HG02885 (cell line): ENCODE results near the gene ANKRD1.
A peak's percentile ranks its signal among the peaks of the same experiment; 100 is the strongest.
"Not testable (repeated sequence)": the region's sequence is repeated elsewhere in the genome, so short reads cannot be mapped to it uniquely, and the experiment has no call there.

Source experiments
- ATAC-seq: cut with Tn5 transposase; IDR thresholded peaks from one replicate; pipeline ENCODE4 v1.9.1; 2021; ENCODE audit warnings: mild to moderate bottlenecking; ENCODE audit not compliant: unreplicated experiment, poor library complexity

The ANKRD1 gene

GRCh38 chr10:90913774-90914420 is 7.0 kb downstream of the ANKRD1 start:
- no peak for ATAC-seq

DNA sequence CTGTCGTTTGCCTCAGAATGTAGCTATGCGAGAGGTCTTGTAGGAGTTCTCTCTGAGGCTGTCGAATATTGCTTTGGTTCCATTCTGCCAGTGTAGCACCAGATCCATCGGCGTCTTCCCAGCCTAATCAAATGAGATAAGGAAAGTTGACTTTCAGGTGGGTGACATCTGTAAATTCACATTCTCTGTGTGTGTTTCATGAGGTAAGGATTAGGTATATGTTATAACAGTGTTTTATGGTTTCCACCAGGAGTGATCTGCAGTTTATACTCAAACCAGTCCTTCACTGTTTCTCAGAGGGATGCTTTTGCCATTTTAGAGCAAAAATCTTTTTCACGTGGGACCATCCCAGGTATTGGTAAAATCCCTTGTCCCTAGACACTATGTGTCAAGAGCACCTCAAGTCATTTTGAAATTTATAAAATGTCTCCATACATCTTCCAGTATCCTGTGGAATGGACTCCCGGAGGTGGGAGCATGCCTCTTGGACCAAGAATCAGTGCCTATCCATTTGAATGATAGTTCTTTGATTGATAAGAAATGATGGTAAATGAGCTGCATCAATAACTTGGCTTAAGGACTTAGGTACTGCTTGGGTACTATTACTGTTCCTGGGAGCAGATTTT is 7.9 kb downstream of the ANKRD1 start:
- ATAC-seq: no peak

DNA sequence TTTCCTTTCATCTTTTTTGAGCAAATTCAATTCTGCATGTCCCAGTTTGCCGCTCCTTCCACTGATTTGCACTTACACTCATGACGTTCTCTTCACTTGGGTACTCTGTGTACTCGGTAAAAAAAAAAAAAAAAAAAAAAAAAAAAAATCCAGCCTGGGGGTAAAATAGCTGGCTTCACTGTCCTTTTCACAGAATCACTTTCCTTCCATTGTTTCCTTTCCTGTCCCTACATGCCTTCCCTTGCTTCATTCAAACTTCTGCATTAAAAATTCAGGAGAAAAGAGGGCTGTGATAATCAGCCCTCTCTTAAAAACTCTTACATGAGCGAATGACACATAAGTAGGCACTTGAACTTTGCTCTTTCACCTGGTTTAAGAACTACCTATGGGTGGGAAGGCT is 8.7 kb downstream of the ANKRD1 start:
- ATAC-seq: no peak

- peak; percentile 82 for ATAC-seq
Observed at GRCh38 chr10:90911133-90912051, 9.5 kb downstream of the ANKRD1 start.

- no peak for ATAC-seq
Observed at GRCh38 chr10:90906596-90906995, 14.3 kb downstream of the ANKRD1 start.

DNA sequence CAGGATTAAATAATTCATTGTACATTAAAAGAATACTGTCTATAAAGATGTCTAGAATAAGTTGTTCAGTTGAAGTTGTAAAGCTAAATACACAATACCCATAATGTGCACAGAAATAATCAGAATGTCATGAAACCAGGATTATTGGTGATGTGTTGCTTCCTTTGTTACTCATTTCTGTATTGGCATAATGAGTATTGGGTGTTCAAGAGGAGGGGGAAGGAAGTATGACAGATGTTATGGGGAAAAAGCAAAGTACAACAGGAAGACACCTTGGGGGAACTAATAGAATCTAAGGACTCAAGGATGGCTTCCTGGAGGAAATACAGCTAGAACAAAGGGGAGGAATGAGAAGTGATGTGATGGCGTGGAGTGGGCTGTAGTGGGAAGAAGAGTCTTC is 15.0 kb downstream of the ANKRD1 start:
- ATAC-seq: no peak

- not testable (repeated sequence) for ATAC-seq
Observed at GRCh38 chr10:90896916-90897315, 24.0 kb downstream of the ANKRD1 start.

GRCh38 chr10:90893190-90893589 is 27.7 kb downstream of the ANKRD1 start:
- no peak for ATAC-seq

DNA sequence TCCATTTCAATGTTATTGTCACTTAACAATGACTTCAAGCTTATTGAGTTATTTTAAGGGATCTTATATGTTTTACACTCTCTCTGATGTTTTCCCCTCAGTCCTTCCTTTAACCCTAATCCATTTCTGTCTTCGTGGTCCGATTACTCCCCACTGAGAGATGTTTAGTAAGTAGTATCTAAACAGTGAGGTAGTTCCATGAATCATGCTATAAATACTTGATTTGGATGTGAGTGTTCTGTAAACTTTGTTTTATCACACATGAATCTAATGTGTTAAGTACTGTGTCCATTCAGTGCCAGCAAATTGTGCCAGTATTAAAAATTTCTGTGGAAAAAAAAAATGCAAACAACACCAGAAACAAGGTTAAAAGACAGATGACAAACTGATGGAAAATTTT is 30.5 kb downstream of the ANKRD1 start:
- ATAC-seq: no peak

DNA sequence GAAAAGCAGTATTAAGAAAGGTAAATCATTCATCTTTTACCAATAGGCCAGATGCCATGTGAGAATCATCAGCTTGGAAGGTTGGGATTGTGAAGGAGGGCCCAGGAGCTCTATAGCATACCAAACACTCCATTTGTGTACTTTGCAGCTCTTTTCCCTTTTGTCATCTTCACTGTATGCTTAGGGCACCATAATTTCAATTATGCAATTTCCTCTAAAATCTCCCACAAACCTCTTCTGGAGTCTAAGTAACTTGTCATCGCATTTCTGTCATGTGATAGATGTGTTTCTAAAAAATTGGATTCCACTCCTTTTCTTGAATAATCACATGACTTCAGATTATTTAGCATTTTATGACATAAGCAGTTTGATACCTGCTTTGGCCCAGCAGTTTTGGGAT is 31.3 kb downstream of the ANKRD1 start:
- no peak for ATAC-seq

GRCh38 chr10:90888387-90888786 is 32.5 kb downstream of the ANKRD1 start:
- no peak for ATAC-seq

GRCh38 chr10:90887555-90887954 is 33.3 kb downstream of the ANKRD1 start:
- ATAC-seq: no peak

DNA sequence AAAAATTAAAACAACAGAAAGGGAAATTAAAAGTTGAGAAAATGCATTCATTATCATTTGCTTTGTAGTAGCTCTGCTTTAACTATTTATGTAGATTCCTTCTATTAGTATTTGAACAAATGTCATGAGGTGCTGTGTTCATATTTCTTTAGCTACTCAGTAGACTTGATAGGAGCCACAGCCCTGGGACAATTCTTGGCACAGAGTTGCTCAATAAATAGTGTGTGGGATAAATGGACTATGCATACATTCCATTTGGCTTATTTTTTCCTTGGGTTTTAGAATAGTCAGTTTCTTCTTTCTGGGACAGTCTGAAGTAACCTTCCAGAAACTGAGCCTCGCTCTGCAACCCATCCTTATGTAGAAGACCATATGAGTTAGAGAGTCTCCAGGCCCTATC is 35.7 kb downstream of the ANKRD1 start:
- no peak for ATAC-seq

- no peak for ATAC-seq
Observed at GRCh38 chr10:90884431-90884830, 36.5 kb downstream of the ANKRD1 start.

GRCh38 chr10:90880059-90880719 is 40.7 kb downstream of the ANKRD1 start:
- not testable (repeated sequence) for ATAC-seq

DNA sequence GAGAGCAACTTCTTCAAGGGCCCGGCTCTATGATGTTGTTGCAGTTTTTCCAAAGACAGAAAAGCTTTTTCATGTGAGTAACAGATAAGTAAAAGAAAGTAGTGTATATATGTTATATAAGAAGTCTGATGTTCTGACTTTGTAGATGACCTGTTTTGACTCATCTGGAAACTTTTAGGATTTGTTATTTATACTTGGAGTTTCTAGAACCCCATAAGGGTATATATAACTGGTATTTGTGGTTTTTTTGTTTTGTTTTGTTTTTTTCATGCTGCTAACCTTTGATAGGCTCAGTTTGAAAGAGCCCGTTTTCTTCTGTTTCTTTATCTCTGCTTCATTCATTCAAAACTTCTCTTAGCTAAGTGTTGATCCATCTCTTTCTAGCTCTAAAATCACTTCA is 41.8 kb downstream of the ANKRD1 start:
- ATAC-seq: no peak

- peak; percentile 6 for ATAC-seq
Observed at GRCh38 chr10:90872648-90873020, 48.3 kb downstream of the ANKRD1 start.

DNA sequence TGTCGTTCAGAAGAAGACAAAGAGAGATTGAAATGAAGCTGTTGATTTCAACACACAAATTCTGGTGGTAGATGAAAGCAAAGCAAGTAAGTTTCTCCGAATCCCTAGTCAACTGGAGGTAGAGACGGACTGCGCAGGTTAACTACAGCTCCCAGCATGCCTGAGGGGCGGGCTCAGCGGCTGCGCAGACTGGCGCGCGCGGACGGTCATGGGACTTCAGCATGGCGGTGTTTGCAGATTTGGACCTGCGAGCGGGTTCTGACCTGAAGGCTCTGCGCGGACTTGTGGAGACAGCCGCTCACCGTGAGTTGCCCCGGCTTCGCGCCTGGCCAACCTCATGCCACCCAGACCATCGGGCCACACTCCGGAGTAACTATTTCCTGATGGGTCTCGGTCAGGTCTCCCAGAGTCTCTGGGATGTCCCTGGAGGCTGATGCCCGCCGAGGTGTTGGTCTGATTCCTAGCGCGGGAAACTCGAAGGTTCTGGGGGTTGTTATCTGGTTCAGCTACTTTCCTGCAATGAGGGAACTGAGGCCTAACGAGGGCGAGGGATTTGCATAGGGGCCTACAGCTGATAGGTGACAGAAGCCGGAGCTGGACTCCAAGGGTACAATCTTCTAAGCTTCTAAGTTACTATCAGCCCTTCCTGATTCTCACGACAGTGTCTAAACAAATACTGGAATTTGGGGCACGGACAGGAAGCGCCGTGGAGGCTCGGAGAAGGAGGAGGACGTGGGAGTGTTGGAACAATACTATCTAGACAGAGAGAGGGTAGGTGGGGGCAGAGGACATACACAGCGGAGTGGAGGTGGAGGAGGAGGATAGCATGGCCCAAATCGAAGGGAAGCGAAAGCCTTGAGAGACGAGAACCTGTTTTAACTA is 48.9 kb downstream of the ANKRD1 start, which contains the start of gene RPP30:
Gene RPP30 (plus strand): TSS at position 209 of the 882 bp plus-strand sequence. CDS start 13 bp downstream, at position 222.
- ATAC-seq: peak; percentile 96

DNA sequence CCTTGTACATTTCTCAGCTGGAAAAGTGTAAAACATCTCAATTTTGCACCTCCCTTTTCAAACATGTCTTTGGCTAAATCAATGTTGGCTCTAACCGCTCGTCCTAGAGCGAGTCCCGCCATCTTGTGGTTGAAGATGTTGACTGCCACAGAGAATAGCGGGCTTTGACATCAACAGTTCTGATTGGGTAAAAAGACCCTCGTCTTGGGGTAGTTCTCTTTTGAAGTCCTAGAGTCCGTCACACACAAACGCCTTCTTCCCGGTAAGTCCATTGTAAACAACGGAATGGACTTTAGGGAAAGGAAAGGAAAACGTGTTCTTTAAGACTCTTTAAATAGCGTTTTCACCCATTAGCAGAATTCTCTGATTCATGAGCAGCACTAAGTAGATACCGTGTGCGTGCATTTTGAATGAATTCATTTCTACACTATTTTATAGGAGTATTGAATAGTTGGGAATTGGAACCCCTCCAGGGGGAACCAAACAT is 49.6 kb downstream of the ANKRD1 start:
- ATAC-seq: peak; percentile 56
